Astrocyte of the spinal cord (primary cell): ENCODE data around the gene KRT78.

ENCODE experiments used
- DNase-seq: peaks from one replicate; pipeline ENCODE4 v3.0.0; 2011; ENCODE audit warnings: low read depth, low spot score
- H3K4me3 ChIP-seq: 2 replicates; pipeline ENCODE4 v1.5.1; 2011; ENCODE audit warnings: low read depth, mild to moderate bottlenecking, low read length, moderate library complexity
- CTCF ChIP-seq: IDR thresholded peaks from 2 replicates; pipeline ENCODE4 v1.5.1; 2012; ENCODE audit warnings: low read depth, mild to moderate bottlenecking, low read length, inconsistent platforms
- in situ Hi-C: cut with HindIII; loops from 2 replicates; pipeline ENCODE4 v1.10.0; 2017; ENCODE audit warnings: low sequenced_read_pairs

Gene KRT78

GRCh38 chr12:52849511-52849910, 717 bp upstream of the KRT78 start:
- no peak overlapping the region for H3K4me3 ChIP-seq
- TF ChIP-seq CTCF, result no peak
- DNase-seq, result no peak
- in situ Hi-C loops, result no loop called here

GRCh38 chr12:52847335-52848102, 1.3 kb downstream of the KRT78 start:
- no peak for TF ChIP-seq CTCF
- H3K4me3 ChIP-seq, result no peak overlapping the region
- in situ Hi-C loops, result no loop called here
- peak; percentile 32 for DNase-seq

- DNase-seq, result no peak
- in situ Hi-C loops, result no loop called here
- TF ChIP-seq CTCF, result no peak
- H3K4me3 ChIP-seq, result no peak overlapping the region
These were observed 2.3 kb downstream of the KRT78 start for GRCh38 chr12:52846356-52846970.

- in situ Hi-C loops, result no loop called here
- no peak for TF ChIP-seq CTCF
- DNase-seq, result no peak
- H3K4me3 ChIP-seq, result no peak overlapping the region
These were observed 2.8 kb downstream of the KRT78 start for GRCh38 chr12:52845946-52846345.

GRCh38 chr12:52844386-52844785, 4.4 kb downstream of the KRT78 start:
- H3K4me3 ChIP-seq, result no peak overlapping the region
- no peak for TF ChIP-seq CTCF
- in situ Hi-C loops, result no loop called here
- no peak for DNase-seq

GRCh38 chr12:52839436-52840105, 9.2 kb downstream of the KRT78 start:
- H3K4me3 ChIP-seq, result no peak overlapping the region
- TF ChIP-seq CTCF, result no peak
- DNase-seq, result no peak
- in situ Hi-C loops, result no loop called here
